Coronary artery (tissue), 2 donors: ENCODE data around the gene TP73.

Experiments
- DNase-seq: peaks from one replicate; pipeline ENCODE4 v3.0.0-alpha.2; 2017; ENCODE audit warnings: low spot score
- H3K27ac ChIP-seq, 2 donors: fragments of 200-600 bp; sonication (generic); one replicate each; pipeline ENCODE4 v1.5.1; 2016 to 2019
- H3K4me3 ChIP-seq: fragments of 200-600 bp; sonication (generic); 2 replicates; pipeline ENCODE4 v1.5.1; 2016; ENCODE audit warnings: mild to moderate bottlenecking, moderate library complexity
- TF ChIP-seq, protein P1 (sequence below): fragments of 200-600 bp; sonication (generic); IDR thresholded peaks from one replicate; pipeline ENCODE4 v1.5.1; 2019; ENCODE audit warnings: antibody characterized with exemption

The TP73 gene

DNA sequence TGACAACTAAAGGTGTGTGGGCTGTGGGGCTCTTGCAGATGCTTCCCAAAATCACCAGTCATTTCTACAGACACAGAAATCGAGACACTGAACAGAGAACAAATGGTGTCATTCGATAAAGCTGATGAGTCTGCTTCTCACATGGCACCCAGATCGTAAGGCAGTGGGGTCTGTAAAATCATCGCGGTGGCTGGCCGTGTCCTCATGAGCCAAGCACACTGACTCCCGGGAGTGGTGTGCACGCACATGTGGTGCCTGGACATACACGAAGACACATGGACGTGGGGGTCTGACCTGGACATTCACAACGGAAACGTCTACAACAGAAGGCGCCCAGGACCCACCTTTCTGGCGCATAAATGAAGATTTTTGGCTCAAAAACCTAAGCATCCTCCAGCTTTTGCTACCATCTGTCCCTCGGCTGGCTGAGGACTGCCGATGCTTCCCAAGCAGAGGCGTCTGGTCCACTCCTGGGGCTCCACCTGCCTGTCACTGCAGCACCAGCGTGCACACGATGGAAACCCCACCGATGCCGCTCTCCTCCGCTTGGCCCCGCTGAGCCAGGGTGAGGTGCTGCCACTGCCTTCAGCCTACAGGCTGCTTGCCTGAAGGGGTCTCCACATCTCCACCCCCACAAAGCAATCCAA is 127.1 kb downstream of the TP73 start:
- no peak for DNase-seq
- TF ChIP-seq, protein P1, sequence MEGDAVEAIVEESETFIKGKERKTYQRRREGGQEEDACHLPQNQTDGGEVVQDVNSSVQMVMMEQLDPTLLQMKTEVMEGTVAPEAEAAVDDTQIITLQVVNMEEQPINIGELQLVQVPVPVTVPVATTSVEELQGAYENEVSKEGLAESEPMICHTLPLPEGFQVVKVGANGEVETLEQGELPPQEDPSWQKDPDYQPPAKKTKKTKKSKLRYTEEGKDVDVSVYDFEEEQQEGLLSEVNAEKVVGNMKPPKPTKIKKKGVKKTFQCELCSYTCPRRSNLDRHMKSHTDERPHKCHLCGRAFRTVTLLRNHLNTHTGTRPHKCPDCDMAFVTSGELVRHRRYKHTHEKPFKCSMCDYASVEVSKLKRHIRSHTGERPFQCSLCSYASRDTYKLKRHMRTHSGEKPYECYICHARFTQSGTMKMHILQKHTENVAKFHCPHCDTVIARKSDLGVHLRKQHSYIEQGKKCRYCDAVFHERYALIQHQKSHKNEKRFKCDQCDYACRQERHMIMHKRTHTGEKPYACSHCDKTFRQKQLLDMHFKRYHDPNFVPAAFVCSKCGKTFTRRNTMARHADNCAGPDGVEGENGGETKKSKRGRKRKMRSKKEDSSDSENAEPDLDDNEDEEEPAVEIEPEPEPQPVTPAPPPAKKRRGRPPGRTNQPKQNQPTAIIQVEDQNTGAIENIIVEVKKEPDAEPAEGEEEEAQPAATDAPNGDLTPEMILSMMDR, result no peak
- no peak overlapping the region for H3K27ac ChIP-seq
- H3K4me3 ChIP-seq, result no peak overlapping the region

DNA sequence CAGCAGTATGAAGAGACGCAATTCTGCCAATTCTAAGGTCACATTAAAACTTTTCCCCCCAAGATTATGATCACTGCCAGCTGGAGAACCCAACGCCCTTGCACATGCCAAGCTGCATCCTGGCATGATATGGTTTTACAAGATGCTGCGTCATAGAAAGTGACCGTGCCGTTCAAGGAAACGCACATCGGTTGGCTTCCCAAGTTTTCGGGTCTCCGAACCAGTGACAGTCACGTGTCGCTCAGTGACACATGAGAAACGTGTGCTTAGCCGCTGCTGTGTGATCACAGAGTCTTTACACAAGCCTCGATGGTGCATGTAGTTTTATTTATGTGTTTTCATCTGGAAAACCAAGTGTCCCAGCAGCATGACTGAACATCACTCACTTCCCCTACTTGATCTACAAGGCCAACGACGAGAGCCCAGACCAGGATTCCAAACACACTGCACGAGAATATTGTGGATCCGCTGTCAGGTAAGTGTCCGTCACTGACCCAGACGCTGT is 127.6 kb downstream of the TP73 start:
- no peak for DNase-seq
- TF ChIP-seq, protein P1, result no peak
- H3K4me3 ChIP-seq, result no peak overlapping the region
- H3K27ac ChIP-seq, result no peak overlapping the region

DNA sequence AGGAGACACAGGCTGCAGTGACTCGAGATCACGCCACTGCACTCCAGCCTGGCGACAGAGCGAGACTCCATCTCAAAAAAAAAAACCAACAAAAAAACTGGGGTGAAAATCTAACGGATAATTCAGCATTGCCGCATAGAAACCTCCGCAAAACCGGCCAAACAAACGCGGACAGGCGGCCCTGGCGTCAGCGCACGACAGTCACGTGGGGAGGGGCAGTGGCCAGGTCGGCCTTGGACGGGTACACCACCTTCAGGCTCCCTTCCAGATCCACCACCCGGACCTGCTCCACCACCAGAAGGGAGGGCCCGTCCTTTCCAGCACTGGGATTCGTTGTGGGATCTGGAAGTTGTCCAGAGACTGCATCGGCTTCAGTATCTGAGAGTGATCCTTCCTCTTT is 128.6 kb downstream of the TP73 start:
- no peak overlapping the region for H3K4me3 ChIP-seq
- no peak overlapping the region for H3K27ac ChIP-seq
- TF ChIP-seq, protein P1, result no peak
- DNase-seq, result no peak

DNA sequence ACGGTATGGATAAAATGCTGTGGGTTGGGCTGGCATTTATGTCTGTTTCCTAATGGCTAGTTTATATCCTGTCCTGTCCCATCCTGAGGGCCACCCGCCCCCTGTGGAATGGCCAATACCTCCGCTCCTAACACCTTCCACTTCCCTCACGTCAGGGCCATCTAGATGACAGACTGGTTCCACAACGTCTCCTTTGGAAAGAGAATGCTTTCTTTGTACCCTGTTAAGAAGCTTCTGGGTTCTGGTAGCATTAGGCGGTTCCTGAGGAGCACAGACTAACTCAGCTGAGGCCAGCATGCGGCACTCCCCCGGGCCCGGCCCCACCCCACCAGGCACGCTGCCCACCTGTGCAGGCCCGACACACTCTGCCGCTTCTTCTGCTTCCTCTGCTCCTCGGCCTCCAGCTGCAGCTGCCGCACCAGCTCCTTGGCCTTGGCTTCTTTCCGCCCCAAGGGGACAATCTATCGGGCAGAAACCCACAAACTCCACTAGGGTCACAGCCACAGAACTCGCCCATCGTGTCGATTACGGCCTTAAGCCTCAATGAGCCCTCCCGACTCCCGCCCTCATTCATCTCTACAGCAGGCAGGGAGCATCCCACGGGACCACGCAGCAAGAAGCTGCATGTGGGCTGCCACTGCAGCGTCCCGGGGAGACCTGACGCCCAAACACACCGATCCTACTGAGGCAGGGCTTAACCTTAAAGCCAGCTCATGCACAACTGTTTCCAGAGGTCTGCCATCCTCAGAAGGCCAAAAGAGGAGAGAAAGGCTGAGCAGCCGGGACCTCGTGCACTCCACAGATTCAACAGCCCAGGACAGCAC is 131.5 kb downstream of the TP73 start:
- no peak overlapping the region for H3K4me3 ChIP-seq
- H3K27ac ChIP-seq, result no peak overlapping the region
- no peak for DNase-seq
- TF ChIP-seq, protein P1, result no peak

DNA sequence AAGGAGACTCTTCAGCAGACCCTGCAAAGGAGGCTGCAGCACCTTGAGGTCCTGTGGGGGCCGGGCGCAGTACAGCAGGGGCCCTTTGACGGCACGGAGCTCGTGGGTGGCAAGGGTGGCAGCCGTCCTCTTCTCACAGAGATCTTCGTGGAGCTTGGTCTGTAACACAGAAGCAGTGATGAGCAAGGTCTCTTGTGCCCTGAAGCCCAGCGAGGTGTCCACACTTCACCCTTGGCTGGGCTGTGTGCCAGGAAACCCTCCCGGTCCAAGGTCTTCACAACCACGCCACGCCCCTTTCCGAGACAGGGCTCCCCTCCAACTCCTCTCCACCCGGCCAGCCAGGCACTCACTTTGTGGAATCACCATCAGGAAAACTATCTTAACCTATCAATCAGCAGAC is 132.7 kb downstream of the TP73 start:
- DNase-seq, result no peak
- no peak overlapping the region for H3K27ac ChIP-seq

DNA sequence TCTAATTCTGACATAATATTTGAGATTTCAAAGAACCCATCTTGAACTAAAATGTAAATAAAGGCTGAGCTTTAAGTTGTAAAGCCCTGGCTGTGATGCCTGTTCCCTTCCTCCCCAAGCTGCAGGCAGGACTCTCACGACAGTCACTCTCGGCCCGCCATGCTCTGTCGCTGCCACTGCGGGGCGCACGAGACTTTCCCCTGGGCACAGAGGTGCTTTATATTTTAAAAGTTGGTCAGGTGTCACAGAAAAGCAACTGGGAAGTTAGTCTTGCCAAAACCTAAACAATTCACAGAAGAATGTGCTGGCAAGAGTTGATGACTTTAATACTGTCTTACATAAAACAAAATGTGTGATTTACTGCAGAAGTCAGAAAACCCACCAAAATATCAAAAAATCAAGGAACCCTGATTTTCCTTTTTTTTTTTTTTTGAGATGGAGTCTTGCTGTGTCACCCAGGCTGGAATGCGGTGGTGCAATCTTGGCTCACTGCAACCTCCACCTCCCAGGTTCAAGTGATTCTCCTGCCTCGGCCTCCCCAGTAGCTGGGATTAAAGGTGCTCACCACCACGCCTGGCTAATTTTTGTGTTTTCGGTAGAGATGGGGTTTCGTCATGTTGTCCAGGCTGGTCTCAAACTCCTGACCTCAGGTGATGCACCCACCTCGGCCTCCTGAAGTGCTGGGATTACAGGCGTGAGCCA is 133.3 kb downstream of the TP73 start:
- Histone ChIP-seq H3K4me3 (no peak overlapping the region), H3K27ac (no peak overlapping the region)
- TF ChIP-seq, protein P1, result no peak
- no peak for DNase-seq

More for the DNA sequence above, 132.7 kb downstream of the TP73 start:
- H3K4me3 ChIP-seq, result no peak overlapping the region
- TF ChIP-seq, protein P1, result no peak
